Measurements from ENCODE around the gene PTGIR.

The PTGIR gene

DNA sequence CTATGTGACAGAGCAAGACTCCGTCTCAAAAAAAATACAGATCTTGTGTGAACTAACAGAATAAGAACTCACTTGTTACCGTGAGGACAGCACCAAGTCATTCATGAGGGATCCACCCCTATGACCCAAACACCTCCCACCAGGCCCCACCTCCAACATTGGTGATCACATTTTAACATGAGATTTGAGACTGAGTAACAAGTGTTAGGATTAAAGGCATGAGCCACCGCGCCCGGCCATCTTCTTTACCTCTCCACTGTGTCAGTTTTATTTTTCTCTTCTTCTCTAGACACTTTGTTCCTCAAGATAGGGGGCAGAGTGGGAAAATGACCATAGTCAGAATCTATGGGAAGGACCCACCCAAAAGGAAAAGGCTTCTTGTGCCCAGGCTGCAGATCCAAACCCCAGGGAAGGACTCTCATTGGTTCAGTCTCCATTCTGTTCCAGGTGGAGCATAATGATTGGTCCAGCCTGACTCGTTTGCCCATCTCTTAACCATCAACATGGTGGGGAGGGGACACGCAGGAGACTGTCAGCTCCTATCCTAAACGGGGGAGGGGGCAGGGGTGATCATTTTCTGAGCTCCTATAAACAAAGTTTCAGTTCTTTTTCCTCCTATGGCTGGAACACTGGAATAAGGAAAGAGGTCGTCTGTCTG is 25.0 kb downstream of the PTGIR start:
- DNase-seq, result no peak

DNA sequence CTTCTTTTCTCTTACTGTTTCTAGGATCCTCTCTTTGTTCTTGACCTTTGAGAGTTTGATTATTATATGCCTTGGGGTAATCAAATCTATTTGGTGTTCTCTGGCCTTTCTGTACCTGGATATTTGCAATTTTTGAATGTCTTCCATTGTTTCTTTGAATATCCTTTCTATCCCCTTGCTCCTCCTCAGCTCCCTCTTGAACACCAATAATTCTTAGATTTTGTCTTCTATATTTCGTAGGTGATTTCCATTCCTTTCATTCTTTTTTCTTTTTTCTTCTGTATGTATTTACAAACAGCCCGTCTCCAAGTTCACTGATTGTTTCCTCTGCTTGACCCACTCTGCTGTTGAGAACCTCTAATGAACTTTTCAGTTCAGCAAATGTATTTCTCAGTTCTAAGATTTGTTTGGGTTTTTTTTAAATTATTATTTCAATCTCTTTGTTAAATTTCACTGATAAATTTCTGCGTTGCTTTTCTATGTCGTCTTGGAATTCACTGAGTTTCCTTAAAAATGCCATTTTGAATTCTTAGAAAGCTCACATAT is 26.4 kb downstream of the PTGIR start:
- no peak for DNase-seq

- DNase-seq, result no peak
Measured at GRCh38 chr19:46596008-46596407, 28.9 kb downstream of the PTGIR start.

DNA sequence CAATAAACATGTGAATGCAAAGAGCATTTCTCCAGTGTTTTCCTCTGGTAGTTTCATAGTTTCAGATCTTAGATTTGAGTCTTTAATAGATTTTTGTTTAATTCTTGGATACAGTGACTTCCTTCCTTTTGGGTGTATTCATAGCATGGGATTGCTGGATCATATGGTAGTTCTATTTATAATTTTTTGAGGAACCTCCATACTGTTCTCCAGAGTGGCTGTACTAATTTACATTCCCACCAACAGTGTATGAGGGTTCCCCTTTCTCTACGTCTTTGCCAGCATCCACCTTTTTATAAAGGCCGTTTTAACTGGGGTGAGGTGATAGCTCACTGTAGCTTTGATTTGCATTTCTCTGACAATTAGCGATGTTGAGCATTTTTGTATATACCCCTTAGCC is 33.0 kb downstream of the PTGIR start:
- no peak for DNase-seq

GRCh38 chr19:46591254-46591653 is 33.6 kb downstream of the PTGIR start:
- DNase-seq, result no peak

GRCh38 chr19:46587861-46588260 is 37.0 kb downstream of the PTGIR start:
- DNase-seq, result no peak

GRCh38 chr19:46586294-46586693 is 38.6 kb downstream of the PTGIR start:
- DNase-seq, result no peak

- no peak for DNase-seq
Measured at GRCh38 chr19:46585539-46585938, 39.4 kb downstream of the PTGIR start.

DNA sequence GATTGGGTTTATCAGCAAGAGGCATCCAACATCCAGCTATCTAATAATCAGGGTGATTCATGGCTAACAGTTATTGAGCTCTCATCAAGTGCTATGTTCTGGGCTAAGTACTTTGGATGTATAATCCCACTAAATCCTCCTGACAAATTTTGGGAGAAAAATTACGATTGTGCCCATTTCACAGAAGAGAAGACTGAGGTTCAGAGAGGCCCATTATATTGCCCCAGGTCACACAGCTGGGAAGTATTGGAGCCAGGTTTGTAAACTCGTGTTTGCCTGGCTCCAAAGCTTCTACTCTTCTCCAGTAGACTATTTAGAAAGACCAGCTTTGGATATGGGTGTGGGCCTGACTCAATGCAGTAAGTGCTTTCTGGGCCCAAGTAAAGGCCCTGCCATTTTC is 44.6 kb downstream of the PTGIR start:
- no peak for DNase-seq

GRCh38 chr19:46579361-46579879 is 45.5 kb downstream of the PTGIR start:
- peak; percentile 11 for DNase-seq

DNA sequence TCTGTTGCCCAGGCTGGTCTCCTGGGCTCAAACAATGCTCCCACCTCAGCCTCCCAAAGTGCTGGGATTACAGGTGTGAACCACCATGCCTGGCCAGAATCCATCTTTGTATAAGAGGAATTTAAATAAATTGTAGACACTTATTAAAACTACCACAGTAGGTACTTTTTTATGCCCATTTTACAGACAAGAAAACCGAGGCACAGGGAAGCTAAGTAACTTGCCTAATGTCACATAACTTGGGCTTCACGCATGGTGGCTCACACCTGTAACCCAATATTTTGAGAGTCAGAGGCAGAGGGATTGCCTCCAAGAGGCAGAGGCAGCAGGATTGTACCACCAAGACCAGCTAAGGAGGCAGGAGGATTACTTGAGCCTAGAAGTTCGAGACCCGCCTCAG is 46.4 kb downstream of the PTGIR start:
- no peak for DNase-seq

GRCh38 chr19:46574533-46574932 is 50.4 kb downstream of the PTGIR start:
- peak; percentile 48 for DNase-seq

DNA sequence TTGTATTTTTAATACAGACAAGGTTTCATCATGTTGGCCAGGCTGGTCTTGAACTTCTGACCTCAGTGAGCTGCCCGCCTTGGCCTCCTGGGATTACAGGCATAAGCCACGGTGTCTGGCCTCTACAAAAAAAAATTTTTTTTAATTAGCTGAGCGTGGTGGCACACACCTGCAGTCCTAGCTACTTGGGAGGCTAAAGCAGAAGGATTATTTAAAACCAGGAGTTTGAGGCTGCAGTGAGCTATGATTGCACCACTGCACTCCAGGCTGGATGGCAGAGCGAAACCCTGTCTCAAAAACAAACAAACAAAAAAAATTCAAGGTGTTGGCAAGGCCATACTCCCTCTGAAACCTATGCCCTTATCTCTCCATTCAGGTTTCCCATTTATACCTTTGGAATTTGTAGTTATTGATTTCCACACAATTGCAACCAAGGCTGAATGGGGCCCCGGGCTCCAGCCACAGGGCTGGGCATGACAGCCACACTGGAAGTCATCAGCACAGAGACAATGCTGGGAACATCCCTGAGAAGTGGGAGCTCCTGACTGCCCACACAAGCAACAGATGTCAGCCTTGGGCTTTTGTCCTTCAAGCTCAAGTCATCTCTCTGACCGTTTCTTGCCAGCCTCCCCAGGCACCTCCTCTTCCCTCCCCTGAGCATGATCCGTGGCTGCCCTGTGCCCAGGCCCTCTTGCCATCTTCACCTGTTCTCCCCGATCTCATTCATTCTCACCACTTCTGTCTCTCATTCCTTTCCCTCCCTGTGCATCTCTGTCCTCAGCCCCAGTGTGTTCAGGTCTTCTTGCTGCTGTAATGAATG is 51.0 kb downstream of the PTGIR start:
- no peak for DNase-seq

DNA sequence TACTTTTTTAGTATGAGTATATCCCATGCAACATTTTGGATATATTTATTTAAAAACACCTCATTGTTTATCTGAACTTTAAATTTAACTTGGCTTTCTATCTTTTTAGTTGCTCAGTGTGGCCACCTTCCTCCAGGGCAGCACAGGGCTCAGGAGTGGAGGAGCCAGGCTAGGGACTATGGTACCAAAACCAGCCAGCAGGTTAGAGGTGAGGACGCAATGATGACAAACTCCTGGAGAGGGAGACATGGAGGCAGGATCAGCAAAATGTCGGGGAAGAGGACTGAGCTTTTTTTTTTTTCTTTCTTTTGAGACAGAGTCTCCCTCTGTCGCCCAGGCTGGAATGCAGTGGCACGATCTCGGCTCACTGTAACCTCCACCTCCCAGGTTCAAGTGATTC is 53.4 kb downstream of the PTGIR start:
- no peak for DNase-seq

Data from CD4-positive, alpha-beta T cell treated with Interleukin-17A for 1 hour (primary cell).